Stimulated activated CD8-positive, alpha-beta memory T cell treated with anti-CD3 and anti-CD28 coated beads, Interleukin-7, amount 100 ng/mL, for 4 hours (primary cell): ENCODE data around the gene ADGRL3.
"Not testable (repeated sequence)": the region's sequence is repeated elsewhere in the genome, so short reads cannot be mapped to it uniquely, and the experiment has no call there.

Experiments used
- DNase-seq, 2 donors: peaks; one replicate each; pipeline ENCODE4 v3.0.0-alpha.2; 2020; ENCODE audit warnings: low read depth in 2 of 2

Gene ADGRL3

DNA sequence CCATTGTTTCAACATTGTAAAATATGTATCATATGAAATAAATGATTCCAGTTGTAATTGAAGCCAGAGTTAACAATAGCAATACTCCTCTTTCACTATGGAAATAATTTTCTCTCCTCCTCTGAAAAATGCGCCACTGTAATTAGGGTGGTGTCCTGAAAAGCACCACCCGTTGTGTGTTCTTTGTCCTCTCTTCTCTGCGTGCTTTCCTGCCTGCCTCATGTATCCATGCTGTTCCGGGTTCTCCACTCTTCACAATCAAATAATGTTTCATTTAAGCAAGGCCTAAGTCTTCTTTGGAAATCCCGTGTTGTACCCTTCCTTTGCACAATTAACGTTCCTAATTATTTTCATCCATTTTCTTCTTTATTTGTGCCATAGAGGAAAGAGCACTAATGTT, 293.3 kb downstream of the ADGRL3 start:
- no peak for DNase-seq

- no peak for DNase-seq
These were observed 300.8 kb downstream of the ADGRL3 start for GRCh38 chr4:61500883-61501282.

DNA sequence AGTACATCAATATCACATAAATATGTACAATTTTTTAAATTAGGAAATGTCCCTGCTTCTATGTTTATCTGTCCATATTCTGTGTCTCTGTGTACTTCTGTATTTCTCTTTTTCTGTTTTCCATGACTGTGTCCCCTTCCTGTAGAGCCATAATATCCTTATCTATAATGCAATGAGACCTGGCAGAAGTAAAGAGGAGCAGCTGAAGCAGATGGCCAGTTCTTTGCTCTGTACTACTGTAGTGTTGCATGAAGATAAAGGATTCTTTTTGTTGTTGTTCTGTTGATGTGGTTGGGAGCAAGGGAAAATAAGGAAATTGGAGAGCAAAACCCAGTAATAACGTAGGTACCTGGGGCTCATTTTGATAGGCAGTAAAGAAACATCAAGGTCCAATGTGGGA, 301.7 kb downstream of the ADGRL3 start:
- DNase-seq = no peak

DNA sequence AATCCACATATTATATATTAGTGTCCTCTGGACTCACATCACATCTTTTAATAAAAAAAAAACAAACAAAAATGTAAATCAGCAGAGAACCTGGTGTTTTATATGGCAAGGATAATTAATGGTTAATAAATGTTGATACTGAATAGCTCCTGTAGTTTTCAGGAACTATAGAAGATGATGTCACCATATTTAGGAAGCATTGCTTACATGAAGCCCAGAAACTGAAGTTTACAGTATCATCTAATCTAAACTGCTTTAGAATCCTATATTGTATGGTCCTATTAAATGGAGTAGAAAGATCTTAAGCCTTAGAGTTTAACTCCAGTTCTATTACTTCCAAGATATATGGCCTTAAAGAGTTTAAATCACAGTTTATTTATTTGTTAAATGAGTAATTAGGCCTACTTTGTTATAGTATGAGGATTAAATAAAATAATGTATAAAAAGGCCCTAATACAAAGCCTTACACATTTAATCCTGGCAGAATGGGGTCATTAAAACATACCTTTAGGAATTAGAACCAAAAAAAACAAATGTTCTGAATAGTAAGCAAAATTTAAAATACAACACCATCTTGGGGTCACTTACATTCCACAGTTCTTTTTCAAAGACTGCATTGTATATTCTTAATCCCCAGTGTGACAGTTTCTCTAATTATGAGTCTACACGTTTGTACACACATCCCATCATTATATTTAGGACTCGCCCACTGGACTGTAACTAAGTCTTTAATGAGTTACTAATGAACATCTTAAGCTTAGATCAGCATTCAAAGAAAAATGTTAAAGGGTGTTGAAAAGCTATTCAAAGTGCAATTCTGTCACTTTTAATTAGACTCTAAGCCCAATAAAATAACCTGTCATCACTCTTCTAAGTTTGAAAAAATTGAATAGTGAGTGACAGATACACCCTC, 305.9 kb downstream of the ADGRL3 start:
- no peak for DNase-seq

DNA sequence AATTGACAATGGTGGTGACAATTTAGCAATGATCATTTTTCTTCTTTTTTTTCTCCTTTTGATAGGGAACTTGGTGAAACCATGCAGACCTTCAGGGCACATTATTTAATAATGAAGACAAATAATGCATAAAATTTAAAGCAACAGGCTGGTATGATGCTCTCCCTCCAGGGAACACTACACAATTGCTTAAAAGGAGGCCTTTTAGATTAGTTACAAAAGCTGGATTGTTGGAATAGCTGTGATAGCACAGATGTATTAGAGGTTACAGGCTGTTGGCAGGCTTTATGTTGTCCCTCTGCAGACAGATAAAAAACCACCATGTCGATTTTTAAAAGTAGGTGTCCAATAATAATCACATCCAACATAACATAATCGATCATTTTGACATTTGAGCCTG, 307.0 kb downstream of the ADGRL3 start:
- DNase-seq = no peak

DNA sequence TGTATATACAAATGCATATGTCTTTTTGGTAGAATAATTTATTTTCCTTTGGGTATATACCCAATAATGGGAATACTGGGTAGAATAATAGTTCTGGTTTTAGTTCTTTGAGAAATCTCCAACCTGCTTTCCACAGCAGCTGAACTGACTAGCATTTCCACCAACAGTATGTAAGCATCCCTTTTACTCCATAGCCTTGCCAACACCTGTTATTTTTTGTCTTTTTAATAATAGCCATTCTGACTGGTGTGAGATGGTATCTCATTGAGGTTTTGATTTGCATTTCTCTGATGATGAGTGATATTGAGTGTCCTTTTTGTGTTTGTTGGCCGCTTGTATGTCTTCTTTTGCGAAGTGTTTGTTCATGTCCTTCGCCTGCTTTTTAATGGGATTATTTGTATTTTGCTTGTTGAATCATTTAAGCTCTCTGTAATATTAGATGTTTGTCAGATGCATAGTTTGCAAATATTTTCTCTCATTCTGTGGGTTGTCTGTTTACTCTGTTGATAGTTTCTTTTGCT, 309.7 kb downstream of the ADGRL3 start:
- DNase-seq = not testable (repeated sequence)

DNA sequence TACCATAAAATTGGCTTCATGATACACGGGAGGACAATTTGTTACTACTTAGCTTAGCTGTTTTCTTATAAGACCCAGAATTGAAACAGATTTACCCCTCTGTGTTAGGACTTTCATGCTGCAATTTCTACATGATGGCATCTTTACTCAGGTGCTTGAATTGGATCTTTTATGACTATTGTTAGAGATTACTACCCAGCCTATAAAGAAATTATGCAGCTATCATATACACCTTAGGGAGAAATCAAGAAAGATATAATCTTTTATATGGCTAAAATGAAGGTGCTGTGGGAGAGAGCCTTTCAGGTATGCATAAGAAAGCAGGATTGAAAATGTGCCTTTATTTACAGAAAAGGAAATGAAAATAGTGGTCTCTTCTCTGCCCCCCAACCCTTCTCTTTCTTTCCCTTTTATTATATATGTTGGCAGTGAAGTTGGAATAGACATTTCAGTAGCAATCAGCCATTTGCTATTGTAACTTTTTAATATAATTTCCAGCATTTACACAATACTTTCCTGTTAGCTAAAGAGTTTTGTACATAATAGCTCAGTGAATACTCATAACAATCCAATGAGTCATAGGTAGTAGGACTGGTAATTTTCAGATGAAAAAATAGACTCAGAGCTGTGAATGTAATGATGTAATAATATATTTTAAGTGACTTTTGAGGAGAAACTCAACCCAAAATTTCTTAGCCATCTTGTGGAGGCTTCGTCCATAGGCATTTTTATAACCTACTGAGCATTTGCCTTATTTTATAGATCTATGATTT, 311.8 kb downstream of the ADGRL3 start:
- no peak for DNase-seq

- no peak for DNase-seq
These were observed 314.9 kb downstream of the ADGRL3 start for GRCh38 chr4:61514991-61515390.

DNA sequence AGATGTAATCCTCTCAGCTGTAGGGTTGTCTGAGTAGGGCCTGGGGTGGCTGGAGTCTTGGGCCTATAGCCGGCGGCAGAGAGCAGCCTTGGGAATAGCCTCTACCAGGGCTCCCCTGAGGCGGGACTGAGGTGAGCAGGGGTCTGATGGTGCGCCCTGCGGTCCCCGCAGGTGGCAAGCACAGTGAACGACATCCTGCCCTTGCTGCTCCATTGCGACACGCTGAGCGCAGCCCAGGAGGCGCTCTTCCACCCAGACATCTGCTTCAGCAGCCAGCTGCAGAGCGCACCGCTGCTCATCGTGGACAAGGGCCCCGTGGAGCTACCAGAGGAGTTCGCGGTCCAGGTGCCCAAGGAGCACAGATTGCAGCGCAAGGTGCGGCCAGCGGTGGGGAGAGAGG, 317.0 kb downstream of the ADGRL3 start:
- DNase-seq = no peak

GRCh38 chr4:61520166-61520565, 320.0 kb downstream of the ADGRL3 start:
- no peak for DNase-seq

DNA sequence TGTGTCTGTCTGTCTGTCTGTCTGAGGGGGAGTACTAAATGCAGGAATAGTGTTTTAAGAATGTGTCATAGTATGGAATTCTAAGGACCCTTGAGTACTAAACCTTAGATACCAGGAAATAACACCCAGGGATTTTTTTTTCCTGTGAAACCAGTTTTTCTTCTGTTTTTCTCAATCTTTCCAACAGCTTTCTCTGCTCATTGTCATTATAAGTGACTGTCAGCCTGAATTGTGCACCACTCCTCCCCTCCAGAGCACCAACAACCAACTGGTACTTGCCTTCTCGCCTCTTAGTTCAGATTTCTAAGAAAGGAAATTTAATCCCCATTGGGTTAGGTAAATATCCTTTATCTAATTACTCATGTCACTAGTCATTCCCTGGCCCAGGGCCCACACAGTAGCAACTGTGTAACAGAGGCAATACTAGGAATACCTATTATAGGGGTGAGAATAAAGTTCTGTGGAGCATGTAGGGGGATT, 320.6 kb downstream of the ADGRL3 start:
- DNase-seq = no peak

DNA sequence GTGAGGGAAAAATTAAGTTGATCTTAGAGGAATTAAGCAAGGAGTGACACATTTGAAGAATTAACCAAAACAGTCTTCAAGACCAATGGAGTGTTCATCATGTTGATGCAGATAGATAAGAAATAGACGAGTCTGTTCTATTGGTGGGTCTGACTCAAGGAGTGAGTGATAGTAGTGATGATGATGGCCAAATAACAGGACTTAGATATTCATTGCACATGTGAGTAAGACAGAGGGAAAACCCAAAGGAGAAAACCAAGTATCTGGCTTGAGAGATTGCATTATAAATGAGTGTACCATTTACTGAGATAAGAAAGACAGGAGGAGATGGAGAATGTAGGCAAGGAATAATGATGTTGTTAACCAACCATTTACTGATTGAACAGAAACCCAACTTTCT, 321.3 kb downstream of the ADGRL3 start:
- DNase-seq = no peak

DNA sequence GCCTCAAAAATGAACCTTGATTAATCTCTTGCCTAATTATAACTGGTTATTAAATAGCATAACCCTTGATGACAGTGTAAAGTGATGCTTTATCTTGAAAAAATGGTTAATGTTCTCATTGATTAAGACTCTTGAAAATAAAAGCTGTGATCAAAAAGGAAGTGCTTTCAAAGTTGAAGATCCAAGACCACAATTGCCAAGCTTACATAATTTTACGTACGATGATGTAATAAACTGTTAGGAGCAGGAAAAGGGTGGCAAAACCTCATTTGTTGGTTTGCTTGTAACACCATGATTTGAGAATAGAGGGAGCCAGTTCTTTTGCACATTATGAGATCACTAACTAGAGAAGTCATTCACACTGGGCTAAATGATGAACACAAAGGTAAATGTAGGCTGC, 322.2 kb downstream of the ADGRL3 start:
- no peak for DNase-seq

DNA sequence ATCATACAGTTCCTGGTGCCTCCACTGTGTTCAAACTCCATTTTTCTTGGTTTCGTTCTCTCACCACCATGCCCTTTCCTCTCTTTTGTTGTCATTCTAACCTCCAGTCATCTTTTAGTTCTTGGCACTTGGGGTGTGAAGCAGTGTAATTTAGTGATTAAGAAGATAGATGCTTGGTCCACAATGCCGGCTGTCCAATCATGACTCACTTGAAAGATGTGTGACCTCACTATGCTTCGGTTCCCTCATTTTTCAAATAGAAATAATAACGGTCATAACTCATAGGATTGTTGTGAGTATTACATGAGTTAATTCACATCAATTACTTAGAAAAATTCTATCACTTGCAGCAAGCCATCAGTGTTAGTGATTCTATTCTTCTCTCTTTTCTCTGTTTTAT, 327.8 kb downstream of the ADGRL3 start:
- DNase-seq = no peak

- DNase-seq = no peak
These were observed 328.5 kb downstream of the ADGRL3 start for GRCh38 chr4:61528595-61528994.

DNA sequence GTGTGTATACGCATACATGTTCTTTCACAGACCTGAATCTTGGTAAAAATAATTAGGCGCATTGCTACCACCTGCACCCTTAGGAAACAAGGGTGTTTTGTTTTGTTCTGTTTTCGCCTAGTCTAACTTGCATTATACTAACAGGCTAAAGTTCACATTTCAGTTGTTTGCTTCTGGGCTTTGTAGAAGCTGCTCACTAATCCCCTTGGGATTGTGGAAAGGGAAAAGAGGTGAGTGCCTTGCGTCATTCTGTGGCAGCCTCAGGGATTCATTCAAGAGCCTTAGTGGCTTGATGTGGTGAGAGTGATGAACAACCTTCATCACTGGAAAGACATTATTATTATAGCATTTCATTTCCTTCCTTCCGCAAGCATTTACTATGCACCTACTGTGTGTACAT, 331.1 kb downstream of the ADGRL3 start:
- DNase-seq = no peak

DNA sequence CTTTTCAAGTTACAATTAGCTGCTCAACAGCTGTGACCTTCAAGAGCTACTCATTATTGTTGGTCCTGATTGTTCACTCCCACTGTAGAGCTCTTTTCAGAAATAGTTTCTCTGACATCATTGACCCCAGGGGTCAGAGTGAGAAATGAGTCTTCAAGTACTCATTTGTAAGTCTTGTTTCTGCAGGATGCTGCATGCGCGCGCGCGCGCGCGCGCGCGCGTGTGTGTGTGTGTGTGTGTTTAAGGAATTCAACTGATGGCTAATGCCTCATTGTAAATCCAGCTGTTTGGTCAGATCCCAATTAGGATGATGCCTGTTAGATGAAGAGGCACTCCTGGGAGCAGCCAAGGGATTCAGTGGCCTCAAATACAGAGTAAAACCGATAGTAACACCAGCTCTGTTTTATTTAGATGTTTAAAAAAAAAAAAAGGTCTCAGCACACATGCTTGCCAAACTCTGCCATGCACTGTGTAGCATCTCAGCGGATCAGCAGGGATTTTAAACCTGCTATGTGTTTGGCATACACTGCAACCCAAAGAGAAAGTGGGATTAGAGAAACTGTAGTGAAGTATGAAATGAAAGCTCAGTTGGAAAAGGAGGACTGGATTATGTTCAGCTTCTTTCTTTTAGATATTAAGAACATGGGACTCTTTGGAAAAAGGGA, 332.3 kb downstream of the ADGRL3 start:
- no peak for DNase-seq

DNA sequence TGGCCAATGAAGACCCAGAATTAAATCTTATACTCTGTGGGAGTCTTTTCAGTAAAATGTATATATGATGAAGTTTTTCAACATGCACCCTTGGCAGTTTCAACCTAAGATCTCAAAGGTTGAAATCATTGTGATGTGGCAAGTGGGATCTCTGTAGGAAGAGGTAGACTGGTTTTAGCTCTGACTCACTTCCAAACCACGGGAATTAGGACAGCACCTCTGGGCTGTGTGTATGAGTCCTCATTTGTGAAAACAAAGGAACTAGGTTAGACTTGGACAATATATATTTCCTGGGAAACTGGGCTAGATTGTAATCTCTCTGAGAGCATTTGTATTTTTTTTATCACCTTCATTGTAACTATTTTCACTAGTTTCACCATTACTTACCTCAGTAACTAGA, 333.0 kb downstream of the ADGRL3 start:
- no peak for DNase-seq

DNA sequence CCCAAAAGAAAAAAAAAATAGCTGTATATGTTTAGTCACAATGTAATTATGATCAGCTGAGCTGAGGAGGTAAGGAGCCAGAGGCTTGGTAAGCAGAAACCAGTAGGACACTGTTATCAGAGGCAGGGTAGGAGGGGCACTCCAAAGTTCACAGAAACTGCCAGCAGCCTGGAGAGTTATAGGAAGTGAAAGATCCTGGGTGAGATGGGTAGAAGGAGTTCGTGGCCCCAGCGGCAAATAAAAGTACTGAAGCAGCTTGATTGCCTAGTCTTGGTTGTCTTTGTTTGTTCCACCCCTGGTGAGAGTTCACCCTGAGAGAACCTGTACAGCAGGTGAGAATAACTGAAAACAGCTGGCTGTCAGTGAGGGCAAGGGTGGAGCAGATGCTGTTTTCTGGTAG, 340.8 kb downstream of the ADGRL3 start:
- DNase-seq = no peak

- DNase-seq = no peak
These were observed 341.3 kb downstream of the ADGRL3 start for GRCh38 chr4:61541459-61541858.

DNA sequence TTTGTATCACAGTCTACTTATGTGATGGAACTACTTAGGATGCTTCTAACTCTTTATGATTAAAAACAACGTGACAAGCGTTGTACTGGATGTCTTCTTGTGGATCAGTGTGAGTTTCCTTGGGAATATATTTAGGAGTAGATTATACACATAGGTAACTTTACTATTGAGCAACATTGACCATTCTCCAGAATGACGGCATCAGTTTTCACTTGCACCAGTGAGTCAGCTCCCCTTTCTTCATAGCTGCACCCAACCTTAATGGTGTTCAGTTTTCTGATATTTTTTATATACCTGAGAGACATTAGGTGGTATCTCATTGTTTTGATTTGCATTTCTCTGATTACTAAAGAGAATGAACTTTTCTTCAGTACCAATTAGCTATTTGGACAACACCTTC, 343.9 kb downstream of the ADGRL3 start:
- no peak for DNase-seq

GRCh38 chr4:61545902-61546480, 345.9 kb downstream of the ADGRL3 start:
- no peak for DNase-seq
